Uterus (tissue), 2 donors: ENCODE data around the gene DDX4.

ENCODE experiments used
- CTCF ChIP-seq, 4 experiments: fragments of 200-600 bp in 2 of 4; fragments of 450-650 bp in 2 of 4; sonication (generic) in 2 of 4; IDR thresholded peaks; one replicate each; pipeline ENCODE4 v1.5.1; 2016 to 2019; ENCODE audit warnings: antibody characterized with exemption in 4 of 4, mild to moderate bottlenecking in 2 of 4, moderate library complexity in 1 of 4
- POLR2A ChIP-seq, 2 donors: fragments of 450-650 bp; IDR thresholded peaks; one replicate each; pipeline ENCODE4 v1.6.1; 2016; ENCODE audit warnings: antibody characterized with exemption in 2 of 2, mild to moderate bottlenecking in 1 of 2, moderate library complexity in 1 of 2

GRCh38 chr5:55773057-55773456, 35.2 kb downstream of the DDX4 start:
- TF ChIP-seq POLR2A (IDR thresholded peaks at IDR 0.05) = no peak
- no peak for TF ChIP-seq CTCF (IDR thresholded peaks at IDR 0.05)
